Left colon (tissue), 2 donors: ENCODE data around the gene SGF29. TPM values are rescaled to one million over a fixed set of nuclear protein-coding genes. Genes with fewer than 3 reads are reported as not detected.
"Not testable (repeated sequence)": the region's sequence is repeated elsewhere in the genome, so short reads cannot be mapped to it uniquely, and the experiment has no call there.

Source experiments
- ATAC-seq: fragments of 200-7000 bp; cut with Tn5 transposase; one replicate; pipeline ENCODE4 v1.9.1; 2020; ENCODE audit warnings: mild to moderate bottlenecking, moderate library complexity
- DNase-seq, 2 donors: peaks; one replicate each; pipeline ENCODE4 v3.0.0-alpha.2; 2020
- intact Hi-C, 2 donors: fragments of 100-400 bp; cut with DNase I in 1 of 2; cut with micrococcal nuclease in 1 of 2; formaldehyde crosslinking; loops; one replicate each; pipeline versions ENCODE4 v1.11.2 to v1.14.0; 2022; cut with DNase I, micrococcal nuclease
- total RNA-seq, 2 donors: library from RNA; stranded (reverse); fragmentation: NEBNext Ultra II Directional; extraction: Animal tissue kit (Norgen Biotek cat#: 25700); gene quantifications; one replicate each; pipeline ENCODE4 v1.2.1, GENCODE V29; 2021
- donor health status: DM: no; HTN: no; CAD: no.
- donor health status: DM: yes; HTN: yes; CAD: no.

The SGF29 gene
- total RNA-seq, 2 donors from 2014 or later = 21.7 to 26.4 TPM

- no peak for ATAC-seq
- no peak for DNase-seq
- intact Hi-C loops = no loop called here
These were observed 3.2 kb downstream of the SGF29 start for GRCh38 chr16:28556914-28557320.

DNA sequence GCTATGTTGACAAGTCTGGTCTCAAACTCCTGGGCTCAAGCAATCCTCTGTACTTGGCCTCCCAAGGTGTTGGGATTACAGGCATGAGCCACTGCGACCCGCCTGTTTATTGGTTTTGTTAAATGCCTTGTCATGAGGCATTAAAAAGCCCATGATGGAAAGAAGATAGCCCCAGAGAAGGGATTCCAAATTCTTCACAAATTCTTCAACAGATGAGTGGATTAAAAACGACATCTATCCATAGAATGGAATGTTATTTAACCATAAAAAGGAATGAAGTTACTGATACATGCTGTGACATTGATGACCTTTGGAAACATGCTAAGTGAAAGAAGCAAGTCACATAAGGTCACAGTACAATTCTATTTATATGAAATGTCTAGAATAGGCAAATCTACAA, 4.7 kb downstream of the SGF29 start:
- intact Hi-C loops = no loop called here
- DNase-seq = no peak
- no peak for ATAC-seq

DNA sequence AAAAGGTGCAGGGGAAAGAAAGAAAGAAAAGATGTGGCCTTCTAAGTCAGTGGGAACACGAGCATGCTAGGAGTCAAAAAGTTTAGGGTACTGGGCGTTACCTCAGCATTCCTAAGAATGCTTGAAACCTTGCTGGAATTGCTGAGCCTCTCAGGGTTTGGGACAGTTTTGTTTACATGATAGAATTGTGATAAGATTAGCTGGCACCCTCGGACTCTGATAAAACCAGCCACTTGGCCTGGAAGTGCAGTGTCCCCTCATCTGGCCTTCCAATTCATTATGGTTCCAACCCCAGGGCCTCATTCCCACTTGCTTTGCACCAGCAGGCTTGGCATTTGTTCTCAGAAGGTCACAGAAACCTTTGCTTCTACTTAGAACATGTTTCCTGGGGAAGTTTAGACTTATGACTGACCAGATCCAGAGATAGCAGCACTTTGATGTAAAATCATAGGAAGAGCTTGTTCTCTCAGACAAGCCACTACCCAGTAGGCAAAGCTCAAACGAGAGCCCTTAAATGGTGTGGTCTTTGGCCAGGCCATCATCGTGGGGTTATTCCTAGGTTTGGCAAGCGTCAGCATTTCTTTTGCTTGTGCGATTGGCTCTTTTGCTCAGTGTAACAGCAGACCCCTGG, 8.0 kb downstream of the SGF29 start:
- ATAC-seq (no peak), DNase-seq (no peak)
- intact Hi-C loops = no loop called here

- DNase-seq (no peak), ATAC-seq (no peak)
- intact Hi-C loops = no loop called here
These were observed 8.5 kb downstream of the SGF29 start for GRCh38 chr16:28562199-28562598.

- ATAC-seq = no peak
- intact Hi-C loops = no loop called here
- DNase-seq = no peak
These were observed 9.5 kb downstream of the SGF29 start for GRCh38 chr16:28563218-28563617.

DNA sequence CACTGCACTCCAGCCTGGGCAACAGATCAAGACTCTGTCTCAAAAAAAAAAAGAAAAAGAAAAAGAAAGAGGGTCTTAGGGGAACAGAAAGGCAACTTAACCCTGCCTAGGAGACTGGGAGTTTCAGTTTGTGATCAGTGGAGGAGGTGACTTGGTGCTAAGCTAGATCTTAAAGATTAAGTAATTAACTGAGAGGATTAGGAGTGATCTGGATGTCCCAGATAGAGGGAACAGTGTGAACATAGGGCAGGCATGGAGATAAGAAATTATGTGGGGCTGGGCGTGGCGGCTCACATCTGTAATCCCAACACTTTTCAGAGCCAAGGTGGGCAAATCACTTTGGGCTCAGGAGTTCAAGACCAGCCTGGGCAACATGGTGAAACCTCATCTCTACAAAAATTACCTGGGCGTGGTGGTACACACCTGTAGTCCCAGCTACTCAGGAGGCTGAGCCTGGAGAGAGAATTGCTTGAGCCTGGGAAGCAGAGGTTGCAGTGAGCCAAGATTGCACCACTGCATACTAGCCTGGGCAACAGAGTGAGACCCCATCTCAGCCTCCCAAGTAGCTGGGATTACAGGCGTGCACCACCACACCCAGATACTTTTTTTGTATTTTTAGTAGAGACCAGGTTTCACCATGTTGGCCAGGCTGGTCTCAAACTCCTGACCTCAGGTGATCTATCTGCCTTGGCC, 12.7 kb downstream of the SGF29 start:
- not testable (repeated sequence) for ATAC-seq

DNA sequence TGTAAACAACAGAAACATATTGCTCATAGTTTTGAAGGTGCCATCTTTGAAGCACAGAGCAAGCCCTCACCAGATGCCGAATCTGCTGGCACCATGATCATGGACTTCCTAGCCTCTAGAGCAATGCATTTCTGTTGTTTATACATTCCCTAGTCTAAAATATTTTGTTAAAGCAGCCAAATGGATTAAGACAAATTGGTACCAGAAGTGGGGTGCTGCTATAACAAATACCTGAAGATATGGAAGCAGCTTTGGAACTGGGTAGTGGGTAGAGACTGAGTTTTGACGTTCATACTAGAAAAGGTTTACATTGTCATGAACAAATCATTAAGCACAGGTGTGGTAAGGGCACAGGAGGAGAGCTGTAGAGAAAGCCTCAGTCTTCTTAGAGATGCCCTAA, 13.6 kb downstream of the SGF29 start:
- intact Hi-C loops = no loop called here
- no peak for DNase-seq
- ATAC-seq = no peak

More for the DNA sequence above, 12.7 kb downstream of the SGF29 start:
- intact Hi-C loops, DNase-seq: not testable (repeated sequence)

DNA sequence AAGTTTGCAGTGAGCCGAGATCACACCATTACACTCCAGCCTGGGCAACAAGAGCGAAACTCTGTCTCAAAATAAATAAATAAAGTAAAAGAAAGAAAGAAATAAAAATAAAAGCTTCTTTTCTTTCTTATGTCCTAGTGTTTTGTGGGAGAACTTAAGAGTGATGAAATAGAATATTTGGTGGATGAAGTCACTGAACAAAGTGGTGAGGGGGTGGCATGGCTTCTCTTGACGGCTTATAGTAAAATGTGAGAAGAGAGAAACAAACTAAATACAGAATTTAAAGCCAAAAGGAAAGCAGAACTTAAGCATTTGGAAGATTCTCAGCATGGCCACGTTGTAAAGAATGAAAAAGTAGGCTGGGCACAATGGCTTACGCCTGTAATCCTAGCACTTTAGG, 15.3 kb downstream of the SGF29 start:
- ATAC-seq (no peak), DNase-seq (no peak)
- intact Hi-C loops = no loop called here

GRCh38 chr16:28569968-28570752, 16.4 kb downstream of the SGF29 start:
- intact Hi-C loops = no loop called here
- ATAC-seq (no peak), DNase-seq (no peak)

GRCh38 chr16:28572696-28573510, 19.2 kb downstream of the SGF29 start:
- intact Hi-C loops = no loop called here
- DNase-seq (no peak), ATAC-seq (no peak)

DNA sequence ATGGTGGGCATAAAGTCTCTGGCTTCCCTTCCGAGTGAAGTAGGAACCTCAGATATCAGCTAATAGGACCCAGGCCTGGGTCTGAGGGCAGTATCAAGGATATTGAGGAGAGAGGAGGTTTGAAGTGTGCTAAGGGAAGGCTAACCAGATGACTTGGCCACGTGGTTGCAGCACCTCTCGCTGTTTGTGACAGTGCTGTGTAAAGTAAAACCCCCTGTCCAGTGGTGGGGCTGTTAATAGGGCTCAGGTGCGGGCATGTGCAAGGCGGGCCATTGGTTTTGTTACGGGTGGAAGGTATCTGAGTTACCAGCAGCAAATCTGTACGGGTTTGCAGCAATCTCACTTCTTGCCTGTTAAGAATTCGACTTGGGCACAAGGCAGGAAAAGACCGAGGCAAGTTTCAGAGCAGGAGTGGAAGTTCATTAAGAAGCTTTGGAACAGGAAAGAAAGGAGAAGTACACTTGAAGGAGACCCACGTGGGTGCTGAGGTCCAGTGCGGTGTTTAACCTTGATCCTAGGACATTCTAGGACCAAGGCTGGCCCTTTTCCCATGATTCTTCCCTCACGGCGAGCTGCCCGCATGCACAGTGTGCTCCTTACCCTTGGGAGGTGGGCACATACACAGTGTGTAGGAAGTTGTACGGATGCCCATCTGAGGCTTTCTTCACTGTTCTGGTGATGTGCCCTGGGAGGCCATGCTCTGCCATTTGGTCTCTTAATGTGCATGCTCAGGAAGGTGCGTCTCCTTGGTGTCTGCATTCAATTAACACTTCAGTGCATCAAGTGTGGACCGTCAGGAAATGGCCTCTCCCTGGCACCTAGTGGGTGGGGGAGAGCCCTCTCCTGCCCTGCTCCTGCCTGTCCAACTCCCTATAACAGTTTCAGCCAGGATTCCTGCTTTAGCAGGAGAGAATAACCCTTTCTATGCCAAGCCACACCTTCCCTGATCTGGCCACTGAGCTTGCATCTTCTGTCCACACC, 20.3 kb downstream of the SGF29 start:
- intact Hi-C loops = no loop called here
- DNase-seq = no peak
- no peak for ATAC-seq

- intact Hi-C loops = no loop called here
- DNase-seq = no peak
- no peak for ATAC-seq
These were observed 21.2 kb downstream of the SGF29 start for GRCh38 chr16:28574925-28575324.

- intact Hi-C loops = no loop called here
- DNase-seq (no peak), ATAC-seq (no peak)
These were observed 21.9 kb downstream of the SGF29 start for GRCh38 chr16:28575446-28576109.

DNA sequence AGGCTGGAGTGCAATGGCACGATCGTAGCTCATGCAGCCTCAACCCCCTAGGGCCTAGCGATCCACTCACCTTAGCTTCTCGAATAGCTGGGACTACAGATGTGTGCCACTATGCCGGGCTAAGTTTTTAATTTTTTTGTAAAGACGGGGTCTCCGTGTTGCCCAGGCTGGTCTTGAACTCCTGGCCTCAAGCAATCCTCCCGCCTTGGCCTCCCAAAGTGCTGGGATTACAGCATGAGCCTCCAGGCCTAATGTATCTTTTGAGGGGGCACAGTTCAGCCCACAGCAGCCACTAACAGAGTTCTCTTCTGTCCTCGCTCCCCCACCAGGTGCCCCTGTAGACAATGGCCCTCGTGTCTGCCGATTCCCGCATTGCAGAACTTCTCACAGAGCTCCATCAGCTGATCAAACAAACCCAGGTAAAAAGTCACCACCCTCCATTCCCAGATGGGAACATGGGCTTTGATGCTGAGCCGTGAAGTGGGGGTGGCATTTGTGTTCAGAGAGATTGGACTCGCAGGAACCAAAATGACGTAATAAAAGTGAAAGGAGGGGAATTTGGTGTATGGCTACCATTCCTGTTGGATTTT, 27.1 kb downstream of the SGF29 start:
- intact Hi-C loops = no loop called here
- ATAC-seq (no peak), DNase-seq (no peak)

- intact Hi-C loops = no loop called here
- DNase-seq (peak; percentile 69 to 74), ATAC-seq (peak; percentile 90)
These were observed 32.0 kb downstream of the SGF29 start for GRCh38 chr16:28585674-28586073.

DNA sequence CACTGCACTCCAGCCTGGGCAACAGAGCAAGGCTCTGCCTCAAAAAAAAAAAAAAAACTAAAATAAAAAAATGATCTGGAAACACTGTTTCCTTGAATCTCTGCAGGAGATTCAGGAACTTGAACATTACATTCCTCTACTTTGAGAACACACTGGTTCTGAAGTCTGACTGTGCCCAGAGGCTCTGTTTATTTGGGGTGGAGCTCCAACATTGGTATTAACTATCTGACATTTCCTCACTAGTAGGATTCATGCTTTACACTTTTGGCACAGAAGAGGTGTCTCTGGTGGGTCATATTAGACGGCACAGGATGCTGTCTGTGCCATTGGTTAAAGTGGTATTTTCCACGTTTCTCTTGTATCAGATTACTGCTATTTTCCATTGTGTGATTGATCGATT, 32.7 kb downstream of the SGF29 start:
- no peak for DNase-seq
- ATAC-seq = no peak

DNA sequence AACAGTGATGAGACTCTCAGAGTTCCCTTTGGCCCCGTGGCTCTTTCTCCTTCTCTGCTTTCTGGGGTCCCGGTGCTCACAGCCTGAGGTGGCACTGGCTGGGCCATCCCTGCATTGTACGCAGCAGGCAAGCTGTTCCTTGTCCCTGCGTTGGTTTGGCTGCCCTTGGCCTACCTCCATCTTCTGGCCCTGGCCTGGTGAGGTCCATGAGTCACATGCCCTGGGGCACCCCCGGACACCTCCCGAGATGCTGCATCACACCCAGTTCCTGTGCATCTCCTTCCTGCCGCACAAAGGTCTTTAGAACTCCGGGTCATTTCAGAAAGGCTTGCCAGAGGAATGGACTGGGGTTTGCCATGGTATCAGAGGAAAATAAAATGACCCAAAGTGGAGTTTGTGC, 33.7 kb downstream of the SGF29 start:
- ATAC-seq = no peak
- no peak for DNase-seq
- intact Hi-C loops = no loop called here

More for the DNA sequence above, 32.7 kb downstream of the SGF29 start:
- intact Hi-C loops = no loop called here
